GM12801 (cell line): ENCODE results near the gene MAP7.

Experiments
- TF ChIP-seq, protein P1 (sequence below): IDR thresholded peaks from one replicate; pipeline ENCODE4 v1.5.1; 2011; ENCODE audit warnings: control low read depth; ENCODE audit not compliant: insufficient read length; ENCODE audit errors: extremely low read depth

MAP7 gene

DNA sequence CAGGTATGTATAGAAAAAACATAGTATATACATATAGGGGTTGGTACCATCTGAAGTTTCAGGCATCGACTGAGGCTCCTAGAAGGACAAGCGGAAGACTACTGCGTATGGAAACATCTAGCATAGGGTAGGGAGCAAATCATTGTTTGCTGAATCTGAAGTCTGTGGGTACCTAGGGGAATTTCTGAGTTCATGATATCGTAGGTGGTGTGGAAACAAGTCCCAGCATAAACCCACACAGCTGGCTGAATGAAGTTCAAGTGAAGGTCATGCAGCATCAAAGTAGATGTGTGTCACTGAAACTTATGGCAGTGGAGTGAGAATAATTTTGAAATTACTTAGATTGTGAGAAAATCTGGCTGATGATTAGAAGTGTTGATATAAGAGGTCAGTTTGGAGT is 39.4 kb downstream of the MAP7 start:
- TF ChIP-seq, protein P1, sequence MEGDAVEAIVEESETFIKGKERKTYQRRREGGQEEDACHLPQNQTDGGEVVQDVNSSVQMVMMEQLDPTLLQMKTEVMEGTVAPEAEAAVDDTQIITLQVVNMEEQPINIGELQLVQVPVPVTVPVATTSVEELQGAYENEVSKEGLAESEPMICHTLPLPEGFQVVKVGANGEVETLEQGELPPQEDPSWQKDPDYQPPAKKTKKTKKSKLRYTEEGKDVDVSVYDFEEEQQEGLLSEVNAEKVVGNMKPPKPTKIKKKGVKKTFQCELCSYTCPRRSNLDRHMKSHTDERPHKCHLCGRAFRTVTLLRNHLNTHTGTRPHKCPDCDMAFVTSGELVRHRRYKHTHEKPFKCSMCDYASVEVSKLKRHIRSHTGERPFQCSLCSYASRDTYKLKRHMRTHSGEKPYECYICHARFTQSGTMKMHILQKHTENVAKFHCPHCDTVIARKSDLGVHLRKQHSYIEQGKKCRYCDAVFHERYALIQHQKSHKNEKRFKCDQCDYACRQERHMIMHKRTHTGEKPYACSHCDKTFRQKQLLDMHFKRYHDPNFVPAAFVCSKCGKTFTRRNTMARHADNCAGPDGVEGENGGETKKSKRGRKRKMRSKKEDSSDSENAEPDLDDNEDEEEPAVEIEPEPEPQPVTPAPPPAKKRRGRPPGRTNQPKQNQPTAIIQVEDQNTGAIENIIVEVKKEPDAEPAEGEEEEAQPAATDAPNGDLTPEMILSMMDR, result no peak

DNA sequence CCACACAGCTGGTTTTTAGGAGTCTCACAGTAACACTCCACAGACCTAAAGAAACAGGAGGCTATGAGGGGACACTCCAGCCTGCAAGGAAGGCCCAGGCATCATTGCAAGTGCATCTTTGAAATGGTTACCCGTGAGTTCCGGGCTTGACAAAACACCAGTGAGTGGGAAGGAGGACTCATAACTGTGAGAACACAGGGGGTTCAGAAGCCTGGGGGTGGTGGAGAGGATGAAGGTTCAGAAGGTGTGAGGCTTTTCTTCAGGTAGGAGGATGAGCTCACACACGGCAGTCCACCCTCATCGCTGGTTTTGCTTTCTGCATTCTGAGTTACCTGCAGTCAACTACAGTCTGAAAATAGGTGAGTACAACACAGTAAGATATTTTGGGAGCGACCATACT is 39.9 kb downstream of the MAP7 start:
- TF ChIP-seq, protein P1, result no peak

GRCh38 chr6:136508725-136509392 is 41.4 kb downstream of the MAP7 start:
- TF ChIP-seq, protein P1, result no peak

DNA sequence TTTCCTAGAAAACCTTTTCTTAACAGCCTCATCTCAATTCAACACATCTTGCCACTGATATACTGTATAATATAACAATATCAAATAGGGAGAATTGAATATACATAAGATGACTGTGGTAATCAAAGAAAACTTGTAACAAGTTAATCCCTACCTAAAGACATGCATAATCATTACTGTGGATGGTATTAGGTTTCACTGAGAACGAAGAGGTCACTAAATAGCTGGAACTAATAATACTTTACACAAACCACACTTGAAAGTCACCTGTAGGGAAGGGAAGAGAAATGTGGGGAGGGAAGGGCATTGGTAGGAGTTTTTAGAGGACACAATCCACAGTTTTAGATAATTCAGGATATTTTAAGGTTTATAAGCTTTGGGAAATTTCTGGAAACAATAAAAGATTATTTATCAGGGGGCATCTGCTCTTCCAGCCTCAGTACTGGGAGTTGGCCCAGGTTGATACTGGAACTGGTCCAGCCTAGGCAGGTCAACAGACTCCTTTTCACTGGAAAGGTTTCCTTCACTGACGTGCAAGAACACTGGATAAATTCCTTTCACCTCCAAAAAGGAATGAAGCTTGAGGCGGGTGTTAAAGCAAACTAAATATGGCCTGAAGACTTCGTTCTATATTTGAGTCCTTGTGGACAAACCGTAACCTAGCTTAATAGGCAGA is 44.0 kb downstream of the MAP7 start:
- TF ChIP-seq, protein P1, result no peak

GRCh38 chr6:136503303-136504029 is 46.8 kb downstream of the MAP7 start:
- TF ChIP-seq, protein P1, result no peak

DNA sequence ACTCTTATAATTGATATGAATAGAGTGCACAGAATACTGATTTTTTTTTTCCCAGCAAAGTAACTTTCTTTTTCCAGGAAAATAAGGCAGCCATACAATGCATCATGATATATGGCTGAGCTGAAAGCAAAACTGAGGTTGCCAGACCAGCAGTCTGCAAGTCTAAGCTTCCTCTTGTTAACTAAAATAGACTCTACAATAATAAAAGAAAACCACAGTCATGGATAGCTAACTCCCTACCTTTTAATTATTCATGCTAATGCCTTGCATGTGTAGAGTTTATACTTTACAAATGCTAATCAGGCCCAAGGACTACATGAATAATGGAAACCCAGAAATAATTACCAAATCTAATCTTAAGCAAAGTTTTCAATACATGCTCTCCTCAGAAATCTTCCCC is 47.4 kb downstream of the MAP7 start:
- TF ChIP-seq, protein P1, result no peak

DNA sequence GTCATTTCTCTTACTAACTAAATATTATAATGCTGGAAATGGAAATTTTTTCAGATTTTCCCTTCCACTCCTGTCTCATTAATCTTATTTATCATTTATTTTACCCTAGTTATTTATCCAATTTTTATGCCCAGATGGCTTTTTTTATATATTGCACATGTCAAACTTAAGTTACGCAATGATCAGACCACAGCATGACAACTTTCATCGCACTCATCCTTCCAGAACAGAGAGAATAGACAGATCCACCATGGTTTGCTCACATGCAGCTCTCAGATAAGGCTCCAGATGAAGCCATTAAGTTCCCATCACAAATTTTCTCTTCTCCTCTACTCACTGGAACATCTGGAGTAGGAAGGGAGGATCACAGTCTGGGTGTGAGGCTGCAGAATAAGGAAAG is 48.7 kb downstream of the MAP7 start:
- TF ChIP-seq, protein P1, result no peak
